GM21723 (cell line): ENCODE data around the gene CDIPT.
A peak's percentile ranks its signal among the peaks of the same experiment; 100 is the strongest.

ENCODE experiments used
- ATAC-seq: cut with Tn5 transposase; IDR thresholded peaks from one replicate; pipeline ENCODE4 v1.9.1; 2021; ENCODE audit warnings: mild to moderate bottlenecking, moderate library complexity; ENCODE audit not compliant: unreplicated experiment

Gene CDIPT

DNA sequence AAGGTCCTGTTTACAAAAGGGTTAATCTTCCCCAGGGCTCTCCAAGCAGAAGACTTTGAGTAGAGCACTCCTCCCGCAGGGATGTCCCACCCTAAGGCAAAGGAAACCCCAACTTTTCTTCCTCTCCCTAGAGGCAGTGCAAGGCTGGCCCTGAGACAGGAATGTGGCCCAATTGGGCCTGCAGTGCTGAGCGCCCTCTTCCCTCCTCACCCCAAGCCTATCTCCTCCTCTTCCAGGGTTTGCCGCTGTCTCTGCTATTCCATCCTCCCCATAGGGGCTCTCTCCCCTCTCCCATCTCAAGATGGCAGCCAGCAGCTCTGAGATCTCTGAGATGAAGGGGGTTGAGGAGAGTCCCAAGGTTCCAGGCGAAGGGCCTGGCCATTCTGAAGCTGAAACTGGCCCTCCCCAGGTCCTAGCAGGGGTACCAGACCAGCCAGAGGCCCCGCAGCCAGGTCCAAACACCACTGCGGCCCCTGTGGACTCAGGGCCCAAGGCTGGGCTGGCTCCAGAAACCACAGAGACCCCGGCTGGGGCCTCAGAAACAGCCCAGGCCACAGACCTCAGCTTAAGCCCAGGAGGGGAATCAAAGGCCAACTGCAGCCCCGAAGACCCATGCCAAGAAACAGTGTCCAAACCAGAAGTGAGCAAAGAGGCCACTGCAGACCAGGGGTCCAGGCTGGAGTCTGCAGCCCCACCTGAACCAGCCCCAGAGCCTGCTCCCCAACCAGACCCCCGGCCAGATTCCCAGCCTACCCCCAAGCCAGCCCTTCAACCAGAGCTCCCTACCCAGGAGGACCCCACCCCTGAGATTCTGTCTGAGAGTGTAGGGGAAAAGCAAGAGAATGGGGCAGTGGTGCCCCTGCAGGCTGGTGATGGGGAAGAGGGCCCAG, 50.0 kb downstream of the CDIPT start:
- ATAC-seq: no peak

DNA sequence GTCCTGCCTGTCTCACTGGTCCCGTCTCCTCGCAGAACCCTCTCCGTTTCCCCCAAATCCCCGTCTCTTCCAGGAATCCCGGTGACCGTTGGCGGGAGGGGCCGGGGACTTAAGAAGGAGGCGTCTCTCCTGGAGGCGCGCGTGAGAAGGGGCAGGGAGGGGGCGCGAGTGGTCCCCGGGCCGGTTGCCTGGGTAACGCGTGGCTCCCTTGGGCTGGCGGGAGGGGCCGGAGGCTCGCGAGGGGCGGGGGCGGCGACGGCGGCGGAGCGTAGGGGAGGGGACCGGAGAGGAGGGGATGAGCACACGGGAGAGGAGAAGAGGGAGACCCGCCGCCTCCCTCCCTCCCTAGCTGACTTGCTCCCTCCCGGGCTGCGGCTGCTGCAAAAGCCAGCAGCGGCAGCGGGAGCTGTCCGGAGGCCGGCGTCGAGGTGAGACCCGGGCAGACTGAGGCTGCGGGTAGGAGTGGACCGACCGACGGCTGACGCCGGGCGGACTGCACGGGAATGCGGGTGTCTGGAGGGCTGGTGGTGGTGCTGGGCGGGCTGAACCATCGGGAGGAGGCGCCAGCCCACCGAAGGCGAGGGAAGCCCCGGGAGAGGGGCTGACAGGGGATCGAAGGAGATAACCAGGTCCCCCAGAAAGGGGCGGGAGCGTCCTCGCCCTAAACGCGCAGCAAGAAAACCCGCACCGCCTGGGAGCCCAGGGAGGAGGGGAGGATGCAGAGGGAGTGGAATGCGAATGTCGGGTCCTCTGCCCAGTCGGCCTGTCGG, 50.9 kb downstream of the CDIPT start, which contains the start of gene PRRT2:
PRRT2 (plus strand) TSS at position 298 of the 770 bp plus-strand sequence. CDS start 862 bp downstream, outside the sequence.
- no peak for ATAC-seq

DNA sequence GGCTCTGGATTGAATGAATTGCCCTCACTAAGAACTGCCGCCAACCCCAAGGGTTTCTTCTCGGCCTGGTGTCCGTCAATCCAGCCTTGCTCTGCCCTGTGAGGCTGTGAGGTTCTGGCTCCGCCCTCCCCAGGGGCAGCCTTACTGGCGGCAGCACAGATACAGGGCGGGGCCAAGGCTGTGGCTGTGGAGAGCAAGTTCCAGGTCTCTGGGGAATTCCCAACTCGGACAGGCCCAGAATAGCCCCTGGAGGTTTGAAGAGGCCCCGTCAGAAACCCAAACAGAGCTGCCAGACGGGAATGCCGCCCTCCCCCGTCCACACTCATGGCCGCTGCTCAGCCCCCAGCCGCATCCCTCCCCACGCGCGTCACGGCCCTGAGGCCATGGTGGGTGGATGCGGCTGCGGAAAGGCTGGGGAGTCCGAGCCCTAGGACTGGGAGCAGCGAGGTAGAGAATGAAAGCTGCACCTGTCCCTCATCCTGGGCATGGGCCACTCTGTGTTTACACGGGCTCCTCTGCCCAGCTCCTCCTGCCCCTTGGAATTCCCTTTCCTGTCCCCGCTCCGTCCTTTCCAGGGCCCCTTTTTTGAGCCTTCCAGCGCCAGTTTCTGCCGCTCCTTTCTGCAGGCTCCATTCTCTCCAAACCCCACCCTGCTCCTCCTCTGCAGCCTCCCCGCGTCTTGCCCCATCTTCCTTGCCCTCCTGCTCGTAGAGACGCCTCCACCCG, 51.7 kb downstream of the CDIPT start:
- peak; percentile 40 for ATAC-seq

DNA sequence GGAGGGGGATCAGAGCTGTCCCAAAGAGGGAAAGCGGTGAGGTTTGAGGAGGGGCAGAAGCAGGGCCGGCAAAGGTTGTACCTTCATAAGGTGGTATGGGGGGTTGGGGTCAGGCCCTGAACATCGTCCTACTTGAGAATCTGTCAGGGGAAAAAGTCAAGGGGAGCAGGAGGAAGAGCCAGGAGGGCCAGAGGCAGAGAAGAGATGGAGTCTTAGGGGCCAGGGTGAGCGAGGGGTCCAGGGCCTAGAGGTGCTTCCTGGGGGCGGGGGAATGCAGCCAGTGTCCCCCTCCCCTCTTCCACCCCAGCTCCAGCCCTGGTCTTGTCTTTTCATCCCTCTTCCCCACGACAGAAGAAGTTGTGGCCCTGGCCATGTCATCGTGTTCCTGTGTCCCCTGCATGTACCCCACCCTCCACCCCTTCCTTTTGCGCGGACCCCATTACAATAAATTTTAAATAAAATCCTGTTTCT, 52.3 kb downstream of the CDIPT start:
- ATAC-seq: no peak

DNA sequence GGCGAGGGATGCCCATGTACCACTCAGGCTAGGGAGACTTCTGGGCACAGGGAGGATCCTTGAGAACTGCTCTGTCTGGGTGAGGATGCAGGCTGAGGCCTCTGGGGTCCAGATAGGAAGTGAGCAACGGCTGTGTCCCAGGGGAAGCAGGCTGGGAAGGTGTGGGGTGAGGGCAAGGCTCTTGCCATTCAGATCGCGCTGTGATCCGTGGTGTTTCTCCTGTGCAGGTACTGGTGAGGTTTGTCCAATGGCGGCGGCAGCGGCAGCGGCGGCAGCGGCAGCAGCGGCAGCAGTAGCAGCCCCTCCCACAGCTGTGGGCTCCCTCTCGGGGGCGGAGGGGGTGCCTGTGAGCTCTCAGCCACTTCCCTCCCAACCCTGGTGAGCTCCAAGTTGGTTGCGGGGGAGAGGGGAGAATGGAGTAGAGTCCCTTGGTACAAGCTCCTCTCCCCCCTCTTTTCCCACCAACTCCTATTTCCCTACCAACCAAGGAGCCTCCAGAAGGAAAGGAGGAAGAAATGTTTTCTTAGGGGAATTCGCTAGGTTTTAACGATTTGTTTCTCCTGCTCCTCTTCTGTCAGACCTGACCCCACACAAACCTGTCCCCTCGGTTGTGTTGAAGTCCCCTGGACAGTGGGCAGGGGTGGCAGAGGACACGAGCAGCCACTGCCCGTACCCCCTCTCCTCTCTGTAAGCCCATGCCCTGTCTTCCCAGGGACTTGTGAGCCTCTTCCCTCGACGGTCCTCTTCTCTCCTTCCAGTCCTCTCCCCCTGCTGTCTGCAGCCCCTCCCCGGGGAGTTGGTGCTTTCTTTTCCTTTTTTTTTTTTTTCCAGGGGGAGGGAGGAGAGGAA, 53.0 kb downstream of the CDIPT start:
- ATAC-seq: no peak

DNA sequence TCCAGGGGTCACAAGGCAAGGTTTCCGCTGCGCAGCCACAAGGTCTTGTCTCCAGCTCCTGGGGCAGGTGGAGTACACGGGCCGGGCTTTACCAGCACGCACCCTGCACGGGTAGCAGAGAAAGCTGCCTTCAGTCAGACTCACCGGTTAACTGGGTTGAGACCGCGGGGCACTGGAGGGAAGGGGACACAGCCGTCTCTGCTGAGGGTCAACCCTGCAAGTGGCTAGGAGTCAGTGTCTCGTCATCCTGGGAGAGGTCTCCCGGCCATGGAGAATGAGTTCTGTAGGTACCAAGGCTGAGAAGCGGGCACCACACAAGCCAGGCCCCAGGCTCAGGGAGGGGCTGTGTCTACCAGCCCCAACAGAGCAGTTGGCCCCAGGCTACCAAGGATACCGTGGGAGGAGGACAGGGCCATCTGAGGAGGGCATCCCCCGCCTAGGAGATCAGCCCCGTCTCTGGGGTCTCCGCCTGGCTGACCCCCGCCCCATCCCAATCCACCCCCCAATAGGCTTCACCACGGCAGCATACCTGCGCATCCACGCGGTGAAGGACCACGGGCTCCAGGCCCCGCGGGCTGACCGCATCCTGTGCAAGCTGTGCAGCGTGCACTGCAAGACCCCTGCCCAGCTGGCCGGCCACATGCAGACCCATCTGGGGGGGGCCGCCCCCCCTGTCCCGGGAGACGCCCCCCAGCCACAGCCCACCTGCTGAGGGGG, 53.8 kb downstream of the CDIPT start:
- no peak for ATAC-seq
